Endothelial cell of umbilical vein (primary cell): ENCODE measurements around the gene SFXN4. TPM values are rescaled to one million over a fixed set of nuclear protein-coding genes. Genes with fewer than 3 reads are reported as not detected.

Source experiments
- BruUV-seq: library from RNA; stranded (reverse); fragments of 400-500 nt; replicated peaks from 2 replicates; lab custom pipeline; 2021; lab: Mats Ljungman, UMichigan
- CTCF ChIA-PET: fragments of 300-600, 350-600 bp; sonication (Branson Sonifier 250); formaldehyde crosslinking; loops from one replicate; lab custom pipeline; 2021; ENCODE audit warnings: antibody characterized with exemption, inconsistent platforms; lab: Charles Lee
- POLR2A ChIA-PET: fragments of 300-600, 350-600 bp; sonication (Branson Sonifier 250); formaldehyde crosslinking; loops from one replicate; lab custom pipeline; 2021; ENCODE audit warnings: antibody characterized with exemption, inconsistent platforms; lab: Charles Lee
- DNase-seq: peaks from one replicate; pipeline ENCODE4 v3.0.0-alpha.2; 2011; ENCODE audit warnings: low read depth, low spot score
- FAIRE-seq: peaks from 2 replicates; lab custom pipeline; 2011; peaks lifted over from hg19 to GRCh38; lab: Jason Lieb, UNC
- H2AFZ ChIP-seq: 2 replicates; pipeline ENCODE4 v1.6.0; 2012; ENCODE audit warnings: low read depth, low read length, control low read depth, inconsistent platforms
- H3K27ac ChIP-seq: 2 replicates; pipeline ENCODE4 v1.5.1; 2011; ENCODE audit warnings: low read depth, mild to moderate bottlenecking, control low read depth, low read length, moderate library complexity; ENCODE audit not compliant: insufficient read depth
- H3K27me3 ChIP-seq, 2 experiments: 2 replicates each; pipeline versions ENCODE4 v1.6.0 to v1.6.1; 2011; ENCODE audit warnings: low read length in 2 of 2, mixed read lengths in 1 of 2; ENCODE audit not compliant: control insufficient read depth in 2 of 2, insufficient read depth in 2 of 2
- H3K36me3 ChIP-seq, 2 experiments: 2 replicates in 1 of 2; 3 replicates in 1 of 2; pipeline ENCODE4 v1.5.1; 2011; ENCODE audit warnings: low read length in 2 of 2, mild to moderate bottlenecking in 1 of 2, moderate library complexity in 1 of 2; ENCODE audit not compliant: control insufficient read depth in 2 of 2, insufficient read depth in 2 of 2; ENCODE audit errors: extremely low read depth in 1 of 2
- H3K4me1 ChIP-seq: 3 replicates; pipeline ENCODE4 v1.5.1; 2011; ENCODE audit warnings: mild to moderate bottlenecking, low read length; ENCODE audit not compliant: control insufficient read depth, insufficient read depth; ENCODE audit errors: extremely low read depth
- H3K4me2 ChIP-seq: 2 replicates; pipeline ENCODE4 v1.6.1; 2011; ENCODE audit warnings: low read length, control low read depth, mixed read lengths; ENCODE audit not compliant: insufficient read depth
- H3K4me3 ChIP-seq, 3 experiments: fragments of 200-600 bp in 1 of 3; sonication (generic), shearing (Covaris generic) in 1 of 3; replicated peaks in 1 of 3; 2 replicates each; pipeline ENCODE4 v1.5.1; 2011 to 2016; ENCODE audit warnings: control low read depth in 3 of 3, low read length in 3 of 3, mild to moderate bottlenecking in 2 of 3, inconsistent platforms in 1 of 3, low read depth in 1 of 3, moderate library complexity in 1 of 3; ENCODE audit not compliant: insufficient read depth in 1 of 3
- H3K79me2 ChIP-seq: 2 replicates; pipeline ENCODE4 v1.6.0; 2012; ENCODE audit warnings: low read length, inconsistent platforms; ENCODE audit not compliant: control insufficient read depth, insufficient read depth
- H3K9ac ChIP-seq: replicated peaks from 2 replicates; pipeline ENCODE3; 2011; ENCODE audit warnings: low read length, control low read depth; ENCODE audit not compliant: insufficient read depth; ENCODE audit errors: extremely low read depth
- H3K9me1 ChIP-seq: replicated peaks from 3 replicates; pipeline ENCODE4 v1.6.0; 2011; ENCODE audit warnings: mild to moderate bottlenecking, low read length; ENCODE audit not compliant: control insufficient read depth, insufficient read depth; ENCODE audit errors: extremely low read depth
- H3K9me3 ChIP-seq: replicated peaks from 2 replicates; pipeline ENCODE4 v1.5.1; 2012; ENCODE audit warnings: low read length, inconsistent platforms; ENCODE audit not compliant: control insufficient read depth, insufficient read depth
- H4K20me1 ChIP-seq: replicated peaks from 2 replicates; pipeline ENCODE3; 2011; ENCODE audit warnings: mild to moderate bottlenecking, low read length; ENCODE audit not compliant: control insufficient read depth, insufficient read depth; ENCODE audit errors: extremely low read depth
- CTCF ChIP-seq, 2 donors: IDR thresholded peaks; 1 replicate in 1 of 2; 2 replicates in 1 of 2; pipeline ENCODE4 v1.5.1; 2011; ENCODE audit warnings: low read length in 2 of 2, mild to moderate bottlenecking in 2 of 2, moderate library complexity in 2 of 2, control low read depth in 1 of 2, inconsistent platforms in 1 of 2, low read depth in 1 of 2; ENCODE audit not compliant: insufficient read depth in 1 of 2; ENCODE audit errors: extremely low read depth in 1 of 2
- EZH2 ChIP-seq: IDR thresholded peaks from 2 replicates; pipeline ENCODE4 v1.6.1; 2012; ENCODE audit warnings: borderline replicate concordance, low read depth, mild to moderate bottlenecking, moderate library complexity, low read length, inconsistent platforms; ENCODE audit not compliant: severe bottlenecking
- GATA2 ChIP-seq: IDR thresholded peaks from 2 replicates; pipeline ENCODE4 v1.7.0; 2011; ENCODE audit warnings: low read depth, mild to moderate bottlenecking, moderate library complexity, mixed read lengths, low read length; ENCODE audit not compliant: insufficient read length, insufficient read depth
- MAX ChIP-seq: IDR thresholded peaks from 2 replicates; pipeline ENCODE4 v1.6.1; 2011; ENCODE audit not compliant: insufficient read depth, insufficient read length
- MYC ChIP-seq: IDR thresholded peaks from one replicate; pipeline ENCODE4 v1.6.1; 2011; ENCODE audit warnings: mild to moderate bottlenecking, low read depth, low read length
- POLR2A ChIP-seq: IDR thresholded peaks from 2 replicates; pipeline ENCODE4 v1.6.1; 2012; ENCODE audit warnings: low read depth, mild to moderate bottlenecking, control low read depth, low read length
- dilution Hi-C: fragments of 300-500 bp; cut with MboI; formaldehyde crosslinking; loops from one replicate; pipeline ENCODE4 v1.15.0; 2019; ENCODE audit warnings: low sequenced_read_pairs; ENCODE audit not compliant: extremely low pct_ligation_motif_present
- intact Hi-C: fragments of 100-400 bp; cut with micrococcal nuclease; formaldehyde crosslinking; loops from one replicate; pipeline ENCODE4 v1.10.0; 2022
- polyA plus RNA-seq, 4 experiments: library from polyadenylated mRNA; depleted of rRNA in 3 of 4; stranded (reverse) in 3 of 4; unstranded in 1 of 4; fragments of >200 nt; gene quantifications; 2 replicates each; pipeline versions ENCODE4 v1.2.1 to v1.2.3, GENCODE V29; 2011 to 2012; ENCODE audit warnings: missing spikeins in 1 of 4
- total RNA-seq: library from RNA; stranded (reverse); gene quantifications from 2 replicates; pipeline ENCODE4 v1.2.3, GENCODE V29; 2021

SFXN4 gene
- total and polyA plus RNA-seq, 2 donors (not counting 3 experiments of a cell fraction or from before 2014, with no cell fraction given), result 11.1 to 14.5 TPM

GRCh38 chr10:119119400-119119799 lies 46.1 kb downstream of the SFXN4 start:
- Histone ChIP-seq H3K4me1 (no peaks in the 10 kb centered on the region), H3K9me3 (no peaks in the 10 kb centered on the region), H3K9me1 (no peaks in the 10 kb centered on the region), H3K4me2 (no peak overlapping the region), H3K27me3 (no peaks in the 10 kb centered on the region), H3K36me3 (peaks cover 9 to 15% of the 10 kb centered on the region in 2 experiments), H4K20me1 (no peaks in the 10 kb centered on the region), H3K79me2 (no peaks in the 10 kb centered on the region), H3K9ac (no peak overlapping the region), H3K27ac (no peak overlapping the region), H3K4me3 (no peak overlapping the region), H2AFZ (no peak overlapping the region)
- FAIRE-seq, result no peak
- ChIA-PET POLR2A (interaction anchor here (0.7 kb wide), 1 partner anchor 661 kb away, joined by 5 read pairs; no protein-coding TSS in a partner anchor), CTCF (no interaction called here)
- BruUV-seq, result no TSS peak
- no peak for TF ChIP-seq MYC
- no peak for TF ChIP-seq EZH2
- TF ChIP-seq CTCF (IDR thresholded peaks at IDR 0.05; ENCODE audit: extremely low read depth in 1 of 2, insufficient read depth in 1 of 2, low read depth in 1 of 2, low read length in 2 of 2), result no peak
- no peak for TF ChIP-seq MAX
- TF ChIP-seq GATA2, result no peak
- no peak for TF ChIP-seq POLR2A
- DNase-seq, result no peak
- dilution Hi-C loops, result no loop called here
- intact Hi-C loops, result no loop called here
